ENCODE measurements around the gene ACMSD. TPM values are rescaled to one million over a fixed set of nuclear protein-coding genes. Genes with fewer than 3 reads are reported as not detected.
"Not testable (repeated sequence)": the region's sequence is repeated elsewhere in the genome, so short reads cannot be mapped to it uniquely, and the experiment has no call there.

ACMSD gene
- total RNA-seq, 4 donors from 2014 or later: 1.2 TPM; not detected in 3

DNA sequence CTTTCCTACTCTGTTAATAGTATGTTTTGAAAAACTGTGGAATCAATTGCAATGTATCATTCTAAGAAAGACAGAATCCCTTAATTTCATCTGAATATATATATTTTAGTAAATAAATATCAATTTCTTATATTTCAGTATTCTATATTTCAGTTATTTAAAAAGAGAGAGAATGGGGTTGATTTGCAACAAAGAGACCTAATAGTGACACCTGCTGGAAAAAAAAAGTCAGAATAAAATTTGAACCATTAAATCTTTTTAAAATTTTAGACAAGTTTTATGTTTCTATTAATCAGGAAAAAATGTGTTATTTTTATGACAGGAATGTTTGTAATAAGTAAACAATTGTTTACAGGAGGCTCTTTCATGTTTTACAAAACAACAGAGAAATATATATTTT, 59.5 kb downstream of the ACMSD start:
- no peaks in the 10 kb centered on the region for H3K4me1 ChIP-seq

DNA sequence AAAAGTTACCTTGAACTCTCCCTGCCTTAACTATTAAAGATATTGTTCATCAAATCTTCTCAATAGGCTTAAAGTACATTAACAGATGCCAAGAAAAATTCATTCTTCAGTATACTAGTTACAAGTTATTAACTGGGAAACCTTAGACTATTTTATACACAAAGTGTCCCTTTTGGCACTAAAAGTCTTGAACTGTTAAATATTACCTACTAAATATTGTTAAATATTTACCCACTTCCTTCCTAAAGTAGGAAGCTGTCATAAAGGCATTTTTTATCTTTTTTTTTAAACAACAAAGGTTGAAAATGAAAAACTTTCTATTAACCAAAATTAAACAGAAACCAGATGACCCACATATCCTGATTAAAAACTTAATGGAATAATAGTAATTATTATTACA, 60.8 kb downstream of the ACMSD start:
- Histone ChIP-seq H3K36me3 (no peaks in the 10 kb centered on the region), H3K27me3 (no peaks in the 10 kb centered on the region), H3K4me3 (no peak overlapping the region), H3K27ac (no peak overlapping the region), H3K4me1 (no peaks in the 10 kb centered on the region), H3K9me3 (no peaks in the 10 kb centered on the region)
- no peak for DNase-seq
- TF ChIP-seq, protein P1, sequence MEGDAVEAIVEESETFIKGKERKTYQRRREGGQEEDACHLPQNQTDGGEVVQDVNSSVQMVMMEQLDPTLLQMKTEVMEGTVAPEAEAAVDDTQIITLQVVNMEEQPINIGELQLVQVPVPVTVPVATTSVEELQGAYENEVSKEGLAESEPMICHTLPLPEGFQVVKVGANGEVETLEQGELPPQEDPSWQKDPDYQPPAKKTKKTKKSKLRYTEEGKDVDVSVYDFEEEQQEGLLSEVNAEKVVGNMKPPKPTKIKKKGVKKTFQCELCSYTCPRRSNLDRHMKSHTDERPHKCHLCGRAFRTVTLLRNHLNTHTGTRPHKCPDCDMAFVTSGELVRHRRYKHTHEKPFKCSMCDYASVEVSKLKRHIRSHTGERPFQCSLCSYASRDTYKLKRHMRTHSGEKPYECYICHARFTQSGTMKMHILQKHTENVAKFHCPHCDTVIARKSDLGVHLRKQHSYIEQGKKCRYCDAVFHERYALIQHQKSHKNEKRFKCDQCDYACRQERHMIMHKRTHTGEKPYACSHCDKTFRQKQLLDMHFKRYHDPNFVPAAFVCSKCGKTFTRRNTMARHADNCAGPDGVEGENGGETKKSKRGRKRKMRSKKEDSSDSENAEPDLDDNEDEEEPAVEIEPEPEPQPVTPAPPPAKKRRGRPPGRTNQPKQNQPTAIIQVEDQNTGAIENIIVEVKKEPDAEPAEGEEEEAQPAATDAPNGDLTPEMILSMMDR (IDR thresholded peaks at IDR 0.05): no peak
- no peak for TF ChIP-seq POLR2A (IDR thresholded peaks at IDR 0.05)

More for the DNA sequence above, 59.5 kb downstream of the ACMSD start:
- H3K27me3 ChIP-seq: no peaks in the 10 kb centered on the region
- no peak overlapping the region for H3K4me3 ChIP-seq
- H3K36me3 ChIP-seq: no peaks in the 10 kb centered on the region
- TF ChIP-seq, protein P1 (IDR thresholded peaks at IDR 0.05): peak in 3 of 6 experiments; percentile 13 to 53 (median 24)
- no peak for TF ChIP-seq POLR2A (IDR thresholded peaks at IDR 0.05)
- H3K9me3 ChIP-seq: no peaks in the 10 kb centered on the region
- no peak overlapping the region for H3K27ac ChIP-seq
- no peak for DNase-seq

DNA sequence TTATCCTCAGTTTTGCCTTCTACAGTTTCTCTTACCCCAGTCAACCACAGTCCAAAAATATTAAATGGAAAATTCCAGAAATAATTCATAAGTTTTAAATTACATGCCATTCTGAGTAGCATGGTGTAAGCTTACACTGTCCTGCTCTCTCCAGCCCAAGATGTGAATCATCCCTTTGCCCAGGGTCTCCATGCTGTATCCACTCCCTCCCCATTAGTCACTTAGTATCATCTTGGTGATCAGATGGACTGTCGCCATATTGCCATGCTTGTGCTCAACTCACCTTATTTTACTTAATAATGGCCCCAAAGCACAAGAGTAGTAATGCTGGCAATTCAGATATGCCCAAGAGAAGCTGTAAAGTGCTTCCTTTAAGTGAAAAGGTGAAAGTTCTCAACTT, 61.7 kb downstream of the ACMSD start:
- no peak overlapping the region for H3K27ac ChIP-seq
- no peak overlapping the region for H3K4me3 ChIP-seq
- no peaks in the 10 kb centered on the region for H3K36me3 ChIP-seq
- H3K9me3 ChIP-seq: no peaks in the 10 kb centered on the region
- DNase-seq: no peak
- H3K27me3 ChIP-seq: no peaks in the 10 kb centered on the region
- TF ChIP-seq POLR2A (IDR thresholded peaks at IDR 0.05): no peak
- TF ChIP-seq, protein P1 (IDR thresholded peaks at IDR 0.05): no peak
- H3K4me1 ChIP-seq: no peaks in the 10 kb centered on the region

DNA sequence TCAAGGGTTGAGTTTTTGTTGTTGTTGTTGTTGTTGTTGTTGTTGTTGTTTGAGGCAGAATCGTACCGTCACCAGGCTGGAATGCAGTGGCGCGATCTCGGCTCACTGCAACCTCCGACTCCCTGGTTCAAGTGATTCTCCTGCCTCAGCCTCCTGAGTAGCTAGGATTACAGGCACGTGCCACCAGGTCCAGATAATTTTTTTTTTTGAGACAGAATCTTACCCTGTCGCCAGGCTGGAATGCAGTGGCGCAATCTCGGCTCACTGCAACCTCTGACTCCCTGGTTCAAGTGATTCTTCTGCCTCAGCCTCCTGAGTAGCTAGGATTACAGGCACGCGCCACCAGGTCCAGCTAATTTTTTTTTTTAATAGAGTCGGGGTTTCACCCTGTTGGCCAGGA, 65.3 kb downstream of the ACMSD start:
- H3K36me3 ChIP-seq, H3K27me3 ChIP-seq, H3K4me3 ChIP-seq, H3K4me1 ChIP-seq, H3K27ac ChIP-seq, DNase-seq, H3K9me3 ChIP-seq: not testable (repeated sequence)

DNA sequence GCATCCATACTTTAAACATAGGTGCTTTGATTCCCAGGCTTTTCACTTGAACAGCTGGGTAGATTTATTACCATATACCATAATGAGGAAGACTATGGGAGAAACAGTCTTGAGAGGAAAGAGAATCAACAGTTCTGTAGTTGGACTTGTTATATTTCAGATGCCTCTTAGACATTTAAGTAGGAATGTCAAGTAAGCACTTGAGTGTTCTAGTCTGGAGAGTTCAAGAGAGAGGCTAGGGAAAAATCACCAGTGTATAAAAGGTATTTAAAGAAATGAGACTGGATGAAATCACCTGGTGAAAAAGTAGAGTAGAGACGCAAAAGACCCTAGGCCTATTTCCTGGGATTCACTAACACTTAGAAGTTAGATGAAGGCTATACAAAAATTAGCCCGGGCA, 66.8 kb downstream of the ACMSD start:
- no peak overlapping the region for H3K4me3 ChIP-seq
- H3K27me3 ChIP-seq: no peaks in the 10 kb centered on the region
- no peaks in the 10 kb centered on the region for H3K4me1 ChIP-seq
- DNase-seq: no peak
- no peak overlapping the region for H3K27ac ChIP-seq
- no peaks in the 10 kb centered on the region for H3K36me3 ChIP-seq
- TF ChIP-seq, protein P1 (IDR thresholded peaks at IDR 0.05): no peak
- no peak for TF ChIP-seq POLR2A (IDR thresholded peaks at IDR 0.05)
- H3K9me3 ChIP-seq: no peaks in the 10 kb centered on the region

DNA sequence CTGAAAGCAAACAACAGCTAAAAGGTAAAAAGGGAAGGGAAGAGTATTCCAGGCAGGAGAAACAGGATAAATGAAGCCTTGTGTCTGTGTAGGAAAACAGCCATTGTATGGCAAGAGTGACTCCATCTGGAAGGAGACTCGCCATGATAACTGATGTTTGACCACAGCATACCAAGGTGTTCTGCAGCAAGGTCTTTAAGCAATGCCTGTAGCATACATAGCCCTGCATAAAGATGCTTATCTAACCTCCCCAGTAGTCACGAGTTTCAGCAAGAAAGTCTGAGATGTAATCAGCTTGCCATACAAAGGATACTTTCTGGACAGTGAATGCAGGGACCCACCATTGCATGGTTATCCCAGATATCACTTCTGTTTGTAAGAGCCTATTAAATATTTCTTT, 68.3 kb downstream of the ACMSD start:
- no peaks in the 10 kb centered on the region for H3K4me1 ChIP-seq
- no peak overlapping the region for H3K27ac ChIP-seq
- H3K27me3 ChIP-seq: no peaks in the 10 kb centered on the region
- TF ChIP-seq POLR2A (IDR thresholded peaks at IDR 0.05): no peak
- TF ChIP-seq, protein P1 (IDR thresholded peaks at IDR 0.05): no peak
- H3K9me3 ChIP-seq: no peaks in the 10 kb centered on the region
- no peak overlapping the region for H3K4me3 ChIP-seq
- no peaks in the 10 kb centered on the region for H3K36me3 ChIP-seq
- DNase-seq: no peak

DNA sequence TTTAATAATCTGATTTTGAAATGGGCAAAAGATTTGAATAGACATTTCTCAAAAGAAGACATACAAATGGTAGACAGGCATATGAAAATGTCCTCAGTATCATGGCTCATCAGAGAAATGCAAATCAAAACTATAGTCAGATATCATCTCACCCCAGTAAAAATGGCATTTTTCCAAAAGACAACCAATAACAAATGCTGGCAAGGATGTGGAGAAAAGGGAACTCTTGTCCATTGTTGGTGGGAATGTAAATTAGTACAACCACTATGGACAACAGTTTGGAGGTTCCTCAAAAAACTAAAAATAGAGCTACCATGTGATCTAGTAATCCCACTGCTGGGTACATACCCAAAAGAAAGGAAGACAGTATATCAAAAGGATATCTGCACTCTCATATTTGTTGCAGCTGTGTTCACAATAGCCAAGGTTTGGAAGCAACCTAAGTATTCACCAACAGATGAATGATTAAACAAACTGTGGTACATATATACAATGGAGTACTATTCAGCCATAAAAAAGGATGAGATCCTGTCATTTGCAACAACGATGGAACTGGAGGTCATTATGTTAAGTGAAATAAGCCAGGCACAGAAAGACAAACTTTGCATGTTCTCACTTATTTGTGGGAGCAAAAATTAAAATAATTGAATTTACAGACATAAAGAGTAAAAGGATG, 69.2 kb downstream of the ACMSD start:
- not testable (repeated sequence) for H3K27ac ChIP-seq, H3K4me1 ChIP-seq, H3K27me3 ChIP-seq, H3K4me3 ChIP-seq, H3K9me3 ChIP-seq, DNase-seq, H3K36me3 ChIP-seq
